Liver (tissue), 10 donors: ENCODE data around the gene TMEM19. TPM values are rescaled to one million over a fixed set of nuclear protein-coding genes. Genes with fewer than 3 reads are reported as not detected.

Source experiments
- DNase-seq: peaks from one replicate; pipeline ENCODE4 v3.0.0-alpha.2; 2017; ENCODE audit warnings: low spot score
- H3K27ac ChIP-seq, 2 donors: one replicate each; pipeline ENCODE4 v1.7.0; 2013; ENCODE audit warnings: inconsistent platforms in 2 of 2, low read length in 2 of 2, control low read depth in 1 of 2, low read depth in 1 of 2, mild to moderate bottlenecking in 1 of 2
- H3K27me3 ChIP-seq, 4 donors: one replicate each; pipeline versions ENCODE4 v1.6.1 to v1.7.0; 2013; ENCODE audit warnings: low read length in 3 of 4, inconsistent platforms in 1 of 4, mild to moderate bottlenecking in 1 of 4, moderate library complexity in 1 of 4; ENCODE audit not compliant: control insufficient read depth in 4 of 4, insufficient read depth in 4 of 4
- H3K36me3 ChIP-seq, 4 donors: one replicate each; pipeline versions ENCODE4 v1.6.1 to v1.7.0; 2013; ENCODE audit warnings: low read length in 3 of 4, mild to moderate bottlenecking in 3 of 4, low read depth in 1 of 4, moderate library complexity in 1 of 4; ENCODE audit not compliant: control insufficient read depth in 4 of 4, insufficient read depth in 3 of 4
- H3K4me1 ChIP-seq, 4 donors: one replicate each; pipeline versions ENCODE4 v1.6.1 to v1.7.0; 2013; ENCODE audit warnings: low read length in 3 of 4, mild to moderate bottlenecking in 3 of 4, moderate library complexity in 1 of 4; ENCODE audit not compliant: control insufficient read depth in 4 of 4, insufficient read depth in 4 of 4
- H3K4me3 ChIP-seq, 3 donors: one replicate each; pipeline versions ENCODE4 v1.6.1 to v1.7.0; 2013; ENCODE audit warnings: low read length in 3 of 3, control low read depth in 1 of 3, low read depth in 1 of 3, mild to moderate bottlenecking in 1 of 3
- H3K9ac ChIP-seq, 2 donors: one replicate each; pipeline ENCODE4 v1.7.0; 2013; ENCODE audit warnings: low read length in 2 of 2, mild to moderate bottlenecking in 2 of 2, moderate library complexity in 2 of 2, control low read depth in 1 of 2, low read depth in 1 of 2
- H3K9me3 ChIP-seq, 4 donors: one replicate each; pipeline versions ENCODE4 v1.6.1 to v1.7.0; 2013; ENCODE audit warnings: low read length in 3 of 4; ENCODE audit not compliant: control insufficient read depth in 4 of 4
- ATF3 ChIP-seq: IDR thresholded peaks from 2 replicates; pipeline ENCODE4 v1.6.1; 2016; ENCODE audit warnings: antibody characterized with exemption
- EGR1 ChIP-seq, 2 donors: IDR thresholded peaks; 2 replicates each; pipeline ENCODE4 v1.6.1; 2016 to 2018; ENCODE audit warnings: antibody characterized with exemption in 2 of 2, low read depth in 2 of 2
- FOXA1 ChIP-seq: IDR thresholded peaks from 2 replicates; pipeline ENCODE4 v1.6.1; 2016; ENCODE audit warnings: antibody characterized with exemption
- FOXA2 ChIP-seq: IDR thresholded peaks from 2 replicates; pipeline ENCODE4 v1.6.1; 2016; ENCODE audit warnings: antibody characterized with exemption
- HNF4A ChIP-seq, 2 donors: conservative IDR thresholded peaks; 2 replicates each; pipeline ENCODE4 v1.6.1; 2016; ENCODE audit warnings: antibody characterized with exemption in 2 of 2, mild to moderate bottlenecking in 2 of 2
- HNF4G ChIP-seq: IDR thresholded peaks from 2 replicates; pipeline ENCODE4 v1.6.1; 2016; ENCODE audit warnings: antibody characterized with exemption
- JUND ChIP-seq, 2 donors: IDR thresholded peaks; 2 replicates each; pipeline ENCODE4 v1.6.1; 2016; ENCODE audit warnings: antibody characterized with exemption in 2 of 2
- NR2F2 ChIP-seq: IDR thresholded peaks from 2 replicates; pipeline ENCODE4 v1.6.1; 2016; ENCODE audit warnings: antibody characterized with exemption
- REST ChIP-seq: IDR thresholded peaks from 2 replicates; pipeline ENCODE4 v1.6.1; 2016; ENCODE audit warnings: antibody characterized with exemption, mild to moderate bottlenecking
- RXRA ChIP-seq, 2 donors: IDR thresholded peaks; 2 replicates each; pipeline ENCODE4 v1.6.1; 2017 to 2018; ENCODE audit warnings: antibody characterized with exemption in 2 of 2, mild to moderate bottlenecking in 1 of 2
- TAF1 ChIP-seq: conservative IDR thresholded peaks from 2 replicates; pipeline ENCODE4 v1.6.1; 2016; ENCODE audit warnings: antibody characterized with exemption, mild to moderate bottlenecking
- YY1 ChIP-seq: IDR thresholded peaks from 2 replicates; pipeline ENCODE4 v1.6.1; 2016; ENCODE audit warnings: antibody characterized with exemption, mild to moderate bottlenecking
- WGBS: extraction: QIAGEN DNeasy Blood & Tissue Kit; methylation state at CpG from one replicate; pipeline ENCODE4 v1.1.7; 2013; 5-methylcytosine and 5-hydroxymethylcytosine counted together
- polyA plus RNA-seq, 2 donors: library from polyadenylated mRNA; stranded (reverse) in 1 of 2; unstranded in 1 of 2; fragments of 200-250 nt in 1 of 2; fragments of >200 nt in 1 of 2; fragmentation: Nextera tagmentation in 1 of 2; extraction: Ambion mirVana in 1 of 2; gene quantifications; one replicate each; pipeline versions ENCODE4 v1.2.1 to v1.2.3, GENCODE V29; 2013 to 2015
- small RNA-seq: library from RNA; depleted of rRNA; stranded (forward); fragments of <200 nt; gene quantifications from one replicate; pipeline ENCODE3, GENCODE V24; 2014
- total RNA-seq, 2 donors: library from RNA; depleted of rRNA; stranded (reverse); fragments of >200 nt; gene quantifications; one replicate each; pipeline ENCODE4 v1.2.3, GENCODE V29; 2014
- TF ChIP-seq, protein P1 (sequence below): fragments of 150-350 bp; IDR thresholded peaks from 2 replicates; pipeline ENCODE4 v1.5.1; 2017; ENCODE audit warnings: improper control_type of control experiment, low read depth, low read length; ENCODE audit not compliant: missing input control
- TF ChIP-seq, protein P2 (sequence below): IDR thresholded peaks from 2 replicates; pipeline ENCODE4 v1.6.1; 2016; ENCODE audit warnings: antibody characterized with exemption
- TF ChIP-seq, protein P3 (sequence below): IDR thresholded peaks from 2 replicates; pipeline ENCODE4 v1.6.1; 2016; ENCODE audit warnings: antibody characterized with exemption
- donor health status: healthy.
- donor health status: healthy.
- donor health status: healthy.
- donor health status: healthy.
- donor health status: healthy.

The TMEM19 gene
- total and polyA plus RNA-seq, 4 donors: 9.5 to 30.0 (median 11.4) TPM

DNA sequence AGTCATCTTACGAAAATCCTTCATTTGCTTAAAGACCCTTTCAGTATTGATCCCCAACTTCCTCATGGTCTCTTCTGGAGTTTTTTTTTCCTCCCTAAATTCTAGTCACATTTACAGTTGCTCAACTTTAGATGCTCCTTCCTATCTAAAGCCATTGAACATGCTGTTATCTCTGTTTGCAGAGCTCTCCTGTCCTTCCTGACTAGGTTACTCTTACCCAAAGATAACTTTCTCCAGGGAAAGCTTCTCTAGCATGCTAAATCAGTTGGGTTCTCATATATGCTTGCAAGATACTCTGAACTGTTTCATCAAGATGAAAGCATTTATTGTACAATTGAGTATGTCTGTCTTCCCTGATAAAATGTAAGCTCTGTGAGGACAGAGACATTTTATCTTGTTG, 67.0 kb downstream of the TMEM19 start:
- Histone ChIP-seq H3K27me3 (no peaks in the 10 kb centered on the region), H3K27ac (no peak overlapping the region), H3K36me3 (no peaks in the 10 kb centered on the region), H3K4me1 (peaks cover 0 to 16% (median 14%) of the 10 kb centered on the region in 4 donors), H3K9me3 (no peaks in the 10 kb centered on the region), H3K9ac (no peak overlapping the region), H3K4me3 (no peak overlapping the region)
- TF ChIP-seq, protein P1, sequence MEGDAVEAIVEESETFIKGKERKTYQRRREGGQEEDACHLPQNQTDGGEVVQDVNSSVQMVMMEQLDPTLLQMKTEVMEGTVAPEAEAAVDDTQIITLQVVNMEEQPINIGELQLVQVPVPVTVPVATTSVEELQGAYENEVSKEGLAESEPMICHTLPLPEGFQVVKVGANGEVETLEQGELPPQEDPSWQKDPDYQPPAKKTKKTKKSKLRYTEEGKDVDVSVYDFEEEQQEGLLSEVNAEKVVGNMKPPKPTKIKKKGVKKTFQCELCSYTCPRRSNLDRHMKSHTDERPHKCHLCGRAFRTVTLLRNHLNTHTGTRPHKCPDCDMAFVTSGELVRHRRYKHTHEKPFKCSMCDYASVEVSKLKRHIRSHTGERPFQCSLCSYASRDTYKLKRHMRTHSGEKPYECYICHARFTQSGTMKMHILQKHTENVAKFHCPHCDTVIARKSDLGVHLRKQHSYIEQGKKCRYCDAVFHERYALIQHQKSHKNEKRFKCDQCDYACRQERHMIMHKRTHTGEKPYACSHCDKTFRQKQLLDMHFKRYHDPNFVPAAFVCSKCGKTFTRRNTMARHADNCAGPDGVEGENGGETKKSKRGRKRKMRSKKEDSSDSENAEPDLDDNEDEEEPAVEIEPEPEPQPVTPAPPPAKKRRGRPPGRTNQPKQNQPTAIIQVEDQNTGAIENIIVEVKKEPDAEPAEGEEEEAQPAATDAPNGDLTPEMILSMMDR: no peak
- TF ChIP-seq HNF4G (no peak), FOXA2 (no peak), EGR1 (IDR thresholded peaks at IDR 0.05; ENCODE audit: low read depth in 2 of 2) (no peak), NR2F2 (no peak), HNF4A (conservative IDR thresholded peaks at IDR 0.05) (no peak), RXRA (IDR thresholded peaks at IDR 0.05) (no peak), YY1 (no peak), ATF3 (no peak), TAF1 (no peak), JUND (IDR thresholded peaks at IDR 0.05) (no peak), REST (no peak), FOXA1 (no peak)
- TF ChIP-seq, protein P2, sequence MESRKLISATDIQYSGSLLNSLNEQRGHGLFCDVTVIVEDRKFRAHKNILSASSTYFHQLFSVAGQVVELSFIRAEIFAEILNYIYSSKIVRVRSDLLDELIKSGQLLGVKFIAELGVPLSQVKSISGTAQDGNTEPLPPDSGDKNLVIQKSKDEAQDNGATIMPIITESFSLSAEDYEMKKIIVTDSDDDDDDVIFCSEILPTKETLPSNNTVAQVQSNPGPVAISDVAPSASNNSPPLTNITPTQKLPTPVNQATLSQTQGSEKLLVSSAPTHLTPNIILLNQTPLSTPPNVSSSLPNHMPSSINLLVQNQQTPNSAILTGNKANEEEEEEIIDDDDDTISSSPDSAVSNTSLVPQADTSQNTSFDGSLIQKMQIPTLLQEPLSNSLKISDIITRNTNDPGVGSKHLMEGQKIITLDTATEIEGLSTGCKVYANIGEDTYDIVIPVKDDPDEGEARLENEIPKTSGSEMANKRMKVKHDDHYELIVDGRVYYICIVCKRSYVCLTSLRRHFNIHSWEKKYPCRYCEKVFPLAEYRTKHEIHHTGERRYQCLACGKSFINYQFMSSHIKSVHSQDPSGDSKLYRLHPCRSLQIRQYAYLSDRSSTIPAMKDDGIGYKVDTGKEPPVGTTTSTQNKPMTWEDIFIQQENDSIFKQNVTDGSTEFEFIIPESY: no peak
- TF ChIP-seq, protein P3, sequence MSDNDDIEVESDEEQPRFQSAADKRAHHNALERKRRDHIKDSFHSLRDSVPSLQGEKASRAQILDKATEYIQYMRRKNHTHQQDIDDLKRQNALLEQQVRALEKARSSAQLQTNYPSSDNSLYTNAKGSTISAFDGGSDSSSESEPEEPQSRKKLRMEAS: no peak
- no peak for DNase-seq
- WGBS: 87% methylated on average over 1 of the region's 1 CpG

Small RNA genes within 50 kb of the gene (small RNA-seq; reads per million reads assigned to genes)
- gene RF00560: not detected

Other genes starting within 250 kb of the TMEM19 start
- under 1 TPM; 0.67 to 0.98 TPM for gene LGR5, start 246.3 kb upstream of the TMEM19 start, total RNA-seq
- gene LGR5, start 246.3 kb upstream of the TMEM19 start, polyA plus RNA-seq: under 1 TPM; 0.17 to 0.99 TPM
- gene ZFC3H1, start 22.2 kb upstream of the TMEM19 start, total RNA-seq: 10 to 100 TPM; 10.6 to 32.3 TPM
- 1 to 10 TPM; 3.4 to 6.6 TPM for gene ZFC3H1, start 22.2 kb upstream of the TMEM19 start, polyA plus RNA-seq
- 1 to 10 TPM; 1.5 TPM for gene THAP2, start 21.8 kb upstream of the TMEM19 start, total RNA-seq
- 1 to 10 TPM in 1 of 2 donors, under 1 TPM in 1; 0.82 to 2.5 TPM for gene THAP2, start 21.8 kb upstream of the TMEM19 start, polyA plus RNA-seq
- 10 to 100 TPM in 1 of 2 donors, 1 to 10 TPM in 1; 6.5 to 15.0 TPM for gene RAB21, start 68.8 kb downstream of the TMEM19 start, total RNA-seq
- gene RAB21, start 68.8 kb downstream of the TMEM19 start, polyA plus RNA-seq: 10 to 100 TPM in 1 of 2 donors, 1 to 10 TPM in 1; 5.5 to 13.4 TPM
- gene TBC1D15, start 153.7 kb downstream of the TMEM19 start, total RNA-seq: 10 to 100 TPM; 25.1 to 26.0 TPM
- gene TBC1D15, start 153.7 kb downstream of the TMEM19 start, polyA plus RNA-seq: 10 to 100 TPM; 16.4 to 19.1 TPM